ENCODE data around the gene COL27A1. TPM values are rescaled to one million over a fixed set of nuclear protein-coding genes. Genes with fewer than 3 reads are reported as not detected.

The COL27A1 gene
- total RNA-seq, 1 donor from 2014 or later: 4.3 TPM

GRCh38 chr9:114310471-114311450 lies 155.4 kb downstream of the COL27A1 start:
- DNase-seq (ENCODE audit: low spot score): no peak
- H3K9me3 Mint-ChIP-seq: no peaks in the 10 kb centered on the region
- H3K36me3 Mint-ChIP-seq: peaks cover 2% of the 10 kb centered on the region
- no peaks in the 10 kb centered on the region for H3K4me1 ChIP-seq
- H3K4me3 ChIP-seq: no peak overlapping the region
- no peaks in the 10 kb centered on the region for H3K9me3 ChIP-seq (ENCODE audit: low read depth)
- peaks cover under 1% of the 10 kb centered on the region for H3K4me1 Mint-ChIP-seq
- H3K27ac Mint-ChIP-seq: no peak overlapping the region
- no peak overlapping the region for H3K27ac ChIP-seq
- no peak overlapping the region for H3K4me2 ChIP-seq
- H3K27me3 ChIP-seq: no peaks in the 10 kb centered on the region
- H4K20me1 ChIP-seq (ENCODE audit: low read depth): no peaks in the 10 kb centered on the region
- H3K36me3 ChIP-seq: no peaks in the 10 kb centered on the region
- no peak overlapping the region for H2AFZ ChIP-seq (replicated peaks)
- peaks cover 3% of the 10 kb centered on the region for H3K27me3 Mint-ChIP-seq (ENCODE audit: insufficient read depth, low read depth)
- H3K4me3 Mint-ChIP-seq: no peak overlapping the region
- no peak overlapping the region for H3K9ac ChIP-seq
- TF ChIP-seq EZH2phosphoT487 (IDR thresholded peaks at IDR 0.05): no peak
- no peak for TF ChIP-seq EZH2 (IDR thresholded peaks at IDR 0.05)
- no peak for TF ChIP-seq CTCF (IDR thresholded peaks at IDR 0.05)
- no peaks in the 10 kb centered on the region for H3F3A ChIP-seq (ENCODE audit: low read depth)
- no peaks in the 10 kb centered on the region for H3K79me2 ChIP-seq (ENCODE audit: low read depth)

- Histone ChIP-seq H3K4me1 (peaks cover 5% of the 10 kb centered on the region), H3K36me3 (no peaks in the 10 kb centered on the region), H3K79me2 (ENCODE audit: low read depth) (no peaks in the 10 kb centered on the region), H3K9me3 (ENCODE audit: low read depth) (no peaks in the 10 kb centered on the region), H3K4me2 (no peak overlapping the region), H3K4me3 (no peak overlapping the region), H2AFZ (replicated peaks) (no peak overlapping the region), H4K20me1 (ENCODE audit: low read depth) (no peaks in the 10 kb centered on the region), H3K27me3 (no peaks in the 10 kb centered on the region), H3K27ac (no peak overlapping the region), H3K9ac (no peak overlapping the region), H3F3A (ENCODE audit: low read depth) (peaks cover 4% of the 10 kb centered on the region)
- Mint-ChIP-seq H3K27me3 (ENCODE audit: insufficient read depth, low read depth) (peaks cover 8% of the 10 kb centered on the region), H3K36me3 (peaks cover 2% of the 10 kb centered on the region), H3K9me3 (no peaks in the 10 kb centered on the region), H3K27ac (no peak overlapping the region), H3K4me1 (peaks cover 8% of the 10 kb centered on the region), H3K4me3 (no peak overlapping the region)
- no peak for DNase-seq (ENCODE audit: low spot score)
- TF ChIP-seq EZH2phosphoT487 (IDR thresholded peaks at IDR 0.05) (no peak), CTCF (IDR thresholded peaks at IDR 0.05) (no peak), EZH2 (IDR thresholded peaks at IDR 0.05) (no peak)
Observed at GRCh38 chr9:114311571-114312512, 156.5 kb downstream of the COL27A1 start.

- Histone ChIP-seq H3K9ac (no peak overlapping the region), H3K27me3 (no peaks in the 10 kb centered on the region), H3K79me2 (ENCODE audit: low read depth) (no peaks in the 10 kb centered on the region), H3K9me3 (ENCODE audit: low read depth) (no peaks in the 10 kb centered on the region), H2AFZ (replicated peaks) (no peak overlapping the region), H4K20me1 (ENCODE audit: low read depth) (no peaks in the 10 kb centered on the region), H3K4me3 (no peak overlapping the region), H3K4me1 (peaks cover 8% of the 10 kb centered on the region), H3K36me3 (no peaks in the 10 kb centered on the region), H3K4me2 (no peak overlapping the region), H3K27ac (no peak overlapping the region), H3F3A (ENCODE audit: low read depth) (peaks cover 6% of the 10 kb centered on the region)
- H3K36me3 Mint-ChIP-seq: peaks cover 2% of the 10 kb centered on the region
- no peak overlapping the region for H3K4me3 Mint-ChIP-seq
- no peak overlapping the region for H3K27ac Mint-ChIP-seq
- no peaks in the 10 kb centered on the region for H3K9me3 Mint-ChIP-seq
- peaks cover 9% of the 10 kb centered on the region for H3K4me1 Mint-ChIP-seq
- no peak for DNase-seq (ENCODE audit: low spot score)
- TF ChIP-seq EZH2 (IDR thresholded peaks at IDR 0.05) (no peak), CTCF (IDR thresholded peaks at IDR 0.05) (no peak), EZH2phosphoT487 (IDR thresholded peaks at IDR 0.05) (no peak)
- peaks cover 8% of the 10 kb centered on the region for H3K27me3 Mint-ChIP-seq (ENCODE audit: insufficient read depth, low read depth)
Observed at GRCh38 chr9:114312513-114312875, 157.2 kb downstream of the COL27A1 start.
